ENCODE data around the gene PEX1.
A peak's percentile ranks its signal among the peaks of the same experiment; 100 is the strongest.

Gene PEX1

DNA sequence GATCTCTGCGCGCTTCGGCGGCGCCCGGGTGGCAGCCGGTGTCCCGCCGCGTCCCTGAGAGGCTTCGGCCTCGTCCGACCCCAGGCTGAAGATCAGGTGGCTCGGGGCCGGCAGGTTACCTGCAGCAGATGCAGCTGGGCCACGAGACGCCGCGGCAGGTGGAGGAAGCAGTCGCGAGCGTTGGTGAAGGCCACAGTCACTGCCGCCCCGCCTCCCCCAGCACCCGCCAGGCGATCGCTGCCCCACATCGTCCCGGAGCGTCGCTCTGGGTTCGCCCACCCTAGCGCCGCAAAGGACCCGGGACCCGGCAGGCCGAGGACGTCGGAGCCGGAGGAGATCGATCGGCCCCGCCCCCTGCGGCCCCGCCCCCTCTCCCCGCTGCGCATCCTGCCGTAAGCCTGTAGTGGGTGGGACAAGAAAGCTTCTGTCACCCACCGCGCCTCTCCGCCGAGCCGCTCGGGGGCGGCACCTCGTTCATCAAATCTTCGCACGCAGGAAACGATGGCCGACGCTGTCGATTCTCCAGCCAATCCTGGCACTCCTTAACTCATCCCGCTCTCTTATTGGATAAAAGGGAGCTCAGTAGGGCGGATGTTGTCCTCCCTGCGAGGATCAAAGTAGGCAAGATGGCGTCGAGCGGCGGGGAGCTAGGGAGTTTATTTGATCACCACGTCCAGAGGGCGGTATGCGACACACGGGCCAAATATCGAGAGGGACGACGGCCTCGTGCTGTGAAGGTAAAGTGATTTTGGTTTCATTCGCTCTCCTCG, at the start of gene PEX1, which contains the start of gene RBM48:
PEX1 (minus strand) TSS at position 333 of the 770 bp plus-strand sequence; CDS start at position 248, 85 bp downstream.
RBM48 (plus strand) TSS at position 608 of the 770 bp plus-strand sequence; CDS start at position 627, 19 bp downstream.
- Histone ChIP-seq H3K36me3 (ENCODE audit: control insufficient read depth, insufficient read depth, low read length, severe bottlenecking) (peaks cover 22% of the 10 kb centered on the region), H3K4me3 (ENCODE audit: low read length) (peak within 1 kb of the TSS; percentile 97), H3K4me1 (ENCODE audit: control insufficient read depth, insufficient read depth, low read length) (peaks cover 15% of the 10 kb centered on the region), H3K9me3 (ENCODE audit: control insufficient read depth, low read length) (no peaks in the 10 kb centered on the region), H3K27me3 (replicated peaks; ENCODE audit: control insufficient read depth, insufficient read depth, low read length) (no peaks in the 10 kb centered on the region), H3K9ac (ENCODE audit: low read length) (peak within 1 kb of the TSS; percentile 94)
- DNase-seq (ENCODE audit: low read depth), result peak; percentile 100

- no peak for DNase-seq (ENCODE audit: low read depth)
- Histone ChIP-seq H3K27me3 (replicated peaks; ENCODE audit: control insufficient read depth, insufficient read depth, low read length) (no peaks in the 10 kb centered on the region), H3K4me1 (ENCODE audit: control insufficient read depth, insufficient read depth, low read length) (peaks cover 4% of the 10 kb centered on the region), H3K9me3 (ENCODE audit: control insufficient read depth, low read length) (no peaks in the 10 kb centered on the region), H3K9ac (ENCODE audit: low read length) (no peak overlapping the region), H3K4me3 (ENCODE audit: low read length) (no peak overlapping the region), H3K36me3 (ENCODE audit: control insufficient read depth, insufficient read depth, low read length, severe bottlenecking) (peaks cover 92% of the 10 kb centered on the region)
Observed at GRCh38 chr7:92576296-92576695, 48.0 kb upstream of the PEX1 start.

GRCh38 chr7:92569137-92569536, 40.8 kb upstream of the PEX1 start:
- Histone ChIP-seq H3K9me3 (ENCODE audit: control insufficient read depth, low read length) (no peaks in the 10 kb centered on the region), H3K4me1 (ENCODE audit: control insufficient read depth, insufficient read depth, low read length) (peaks cover 9% of the 10 kb centered on the region), H3K36me3 (ENCODE audit: control insufficient read depth, insufficient read depth, low read length, severe bottlenecking) (peaks cover 85% of the 10 kb centered on the region), H3K27me3 (replicated peaks; ENCODE audit: control insufficient read depth, insufficient read depth, low read length) (no peaks in the 10 kb centered on the region), H3K4me3 (ENCODE audit: low read length) (no peak overlapping the region), H3K9ac (ENCODE audit: low read length) (no peak overlapping the region)
- no peak for DNase-seq (ENCODE audit: low read depth)

GRCh38 chr7:92567460-92567859, 39.1 kb upstream of the PEX1 start:
- peaks cover 86% of the 10 kb centered on the region for H3K36me3 ChIP-seq (ENCODE audit: control insufficient read depth, insufficient read depth, low read length, severe bottlenecking)

DNA sequence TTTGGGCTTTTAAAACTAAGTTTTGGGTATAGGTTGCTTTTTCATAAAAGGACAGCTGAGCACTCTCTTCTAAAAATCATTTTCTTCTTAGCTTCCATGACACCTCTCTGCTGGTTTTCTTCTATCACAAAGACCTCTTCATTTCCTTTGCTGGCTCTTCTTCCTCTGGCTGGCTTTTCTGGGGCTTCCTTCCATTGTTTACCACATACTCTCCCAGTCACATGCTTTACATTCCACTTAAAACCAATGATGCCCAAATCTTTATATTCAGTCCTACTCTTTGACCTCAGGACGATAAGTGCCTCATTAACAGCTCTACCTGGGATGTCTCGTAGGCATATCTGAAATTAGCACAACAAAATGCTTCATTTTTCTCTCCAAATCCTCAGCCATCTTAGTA, 35.0 kb upstream of the PEX1 start:
- H3K4me3 ChIP-seq (ENCODE audit: low read length), result no peak overlapping the region
- no peaks in the 10 kb centered on the region for H3K9me3 ChIP-seq (ENCODE audit: control insufficient read depth, low read length)
- H3K27me3 ChIP-seq (replicated peaks; ENCODE audit: control insufficient read depth, insufficient read depth, low read length), result no peaks in the 10 kb centered on the region
- no peak for DNase-seq (ENCODE audit: low read depth)
- H3K9ac ChIP-seq (ENCODE audit: low read length), result no peak overlapping the region
- H3K4me1 ChIP-seq (ENCODE audit: control insufficient read depth, insufficient read depth, low read length), result no peaks in the 10 kb centered on the region
- H3K36me3 ChIP-seq (ENCODE audit: control insufficient read depth, insufficient read depth, low read length, severe bottlenecking), result peaks cover 79% of the 10 kb centered on the region

More at GRCh38 chr7:92567460-92567859, 39.1 kb upstream of the PEX1 start:
- Histone ChIP-seq H3K9me3 (ENCODE audit: control insufficient read depth, low read length) (no peaks in the 10 kb centered on the region), H3K27me3 (replicated peaks; ENCODE audit: control insufficient read depth, insufficient read depth, low read length) (no peaks in the 10 kb centered on the region), H3K4me1 (ENCODE audit: control insufficient read depth, insufficient read depth, low read length) (peaks cover 9% of the 10 kb centered on the region), H3K4me3 (ENCODE audit: low read length) (no peak overlapping the region), H3K9ac (ENCODE audit: low read length) (no peak overlapping the region)
- no peak for DNase-seq (ENCODE audit: low read depth)

- H3K9me3 ChIP-seq (ENCODE audit: control insufficient read depth, low read length), result no peaks in the 10 kb centered on the region
- DNase-seq (ENCODE audit: low read depth), result no peak
Observed at GRCh38 chr7:92560602-92561001, 32.3 kb upstream of the PEX1 start.

GRCh38 chr7:92557808-92558362, 29.6 kb upstream of the PEX1 start:
- H3K4me3 ChIP-seq (ENCODE audit: low read length), result no peak overlapping the region
- H3K36me3 ChIP-seq (ENCODE audit: control insufficient read depth, insufficient read depth, low read length, severe bottlenecking), result peaks cover 32% of the 10 kb centered on the region
- DNase-seq (ENCODE audit: low read depth), result no peak
- H3K9me3 ChIP-seq (ENCODE audit: control insufficient read depth, low read length), result no peaks in the 10 kb centered on the region
- H3K4me1 ChIP-seq (ENCODE audit: control insufficient read depth, insufficient read depth, low read length), result no peaks in the 10 kb centered on the region
- H3K9ac ChIP-seq (ENCODE audit: low read length), result no peak overlapping the region
- no peaks in the 10 kb centered on the region for H3K27me3 ChIP-seq (replicated peaks; ENCODE audit: control insufficient read depth, insufficient read depth, low read length)

More at GRCh38 chr7:92560602-92561001, 32.3 kb upstream of the PEX1 start:
- H3K4me1 ChIP-seq (ENCODE audit: control insufficient read depth, insufficient read depth, low read length), result no peaks in the 10 kb centered on the region
- H3K9ac ChIP-seq (ENCODE audit: low read length), result no peak overlapping the region
- H3K4me3 ChIP-seq (ENCODE audit: low read length), result no peak overlapping the region
- H3K27me3 ChIP-seq (replicated peaks; ENCODE audit: control insufficient read depth, insufficient read depth, low read length), result no peaks in the 10 kb centered on the region
- H3K36me3 ChIP-seq (ENCODE audit: control insufficient read depth, insufficient read depth, low read length, severe bottlenecking), result peaks cover 56% of the 10 kb centered on the region

GRCh38 chr7:92557249-92557648, 28.9 kb upstream of the PEX1 start:
- DNase-seq (ENCODE audit: low read depth), result no peak
- no peaks in the 10 kb centered on the region for H3K4me1 ChIP-seq (ENCODE audit: control insufficient read depth, insufficient read depth, low read length)
- H3K9ac ChIP-seq (ENCODE audit: low read length), result no peak overlapping the region
- no peaks in the 10 kb centered on the region for H3K9me3 ChIP-seq (ENCODE audit: control insufficient read depth, low read length)
- peaks cover 26% of the 10 kb centered on the region for H3K36me3 ChIP-seq (ENCODE audit: control insufficient read depth, insufficient read depth, low read length, severe bottlenecking)
- no peaks in the 10 kb centered on the region for H3K27me3 ChIP-seq (replicated peaks; ENCODE audit: control insufficient read depth, insufficient read depth, low read length)
- H3K4me3 ChIP-seq (ENCODE audit: low read length), result no peak overlapping the region

DNA sequence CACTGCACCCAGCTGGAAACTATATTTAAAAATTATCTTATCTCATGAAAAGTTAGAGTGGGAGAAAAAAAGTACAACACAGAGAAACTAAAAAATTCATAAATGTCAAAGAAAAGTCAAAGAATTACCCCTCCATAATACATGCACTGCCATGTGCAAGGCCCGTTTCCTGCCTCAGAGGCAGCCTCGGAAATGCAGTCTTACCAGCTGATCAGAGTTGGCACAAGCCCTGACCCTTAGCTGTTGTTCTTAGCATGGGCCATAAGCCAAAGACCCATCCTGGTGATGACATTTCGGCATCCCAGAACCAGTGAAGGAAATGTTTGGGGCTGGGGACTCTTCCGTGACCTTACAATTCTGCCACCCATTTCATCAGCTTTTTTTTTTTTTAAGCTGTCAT, 21.9 kb upstream of the PEX1 start:
- Histone ChIP-seq H3K36me3 (ENCODE audit: control insufficient read depth, insufficient read depth, low read length, severe bottlenecking) (no peaks in the 10 kb centered on the region), H3K27me3 (replicated peaks; ENCODE audit: control insufficient read depth, insufficient read depth, low read length) (no peaks in the 10 kb centered on the region), H3K9me3 (ENCODE audit: control insufficient read depth, low read length) (peaks cover 6% of the 10 kb centered on the region), H3K4me3 (ENCODE audit: low read length) (no peak overlapping the region), H3K4me1 (ENCODE audit: control insufficient read depth, insufficient read depth, low read length) (peaks cover 26% of the 10 kb centered on the region), H3K9ac (ENCODE audit: low read length) (no peak overlapping the region)
- DNase-seq (ENCODE audit: low read depth), result no peak

DNA sequence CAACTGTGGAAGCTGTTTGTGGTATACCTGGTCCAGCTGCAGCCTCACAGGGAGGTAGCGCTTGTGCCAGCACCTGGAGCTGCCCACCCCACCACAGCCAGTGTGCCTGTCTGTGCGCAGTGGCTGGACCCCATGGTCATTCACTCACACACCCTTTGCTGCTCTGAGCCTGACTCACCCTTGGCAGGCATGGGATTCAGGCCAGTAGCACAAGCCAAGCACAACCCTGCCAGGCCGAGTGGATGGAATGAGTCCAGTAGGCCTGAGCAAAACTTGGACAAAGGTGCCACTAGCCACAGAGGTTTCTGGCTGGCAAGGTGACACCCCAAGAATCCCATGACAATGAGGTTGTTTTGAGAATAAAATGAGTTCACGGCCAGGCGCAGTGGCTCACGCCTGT, 19.3 kb upstream of the PEX1 start:
- Histone ChIP-seq H3K36me3 (ENCODE audit: control insufficient read depth, insufficient read depth, low read length, severe bottlenecking) (no peaks in the 10 kb centered on the region), H3K27me3 (replicated peaks; ENCODE audit: control insufficient read depth, insufficient read depth, low read length) (no peaks in the 10 kb centered on the region), H3K4me1 (ENCODE audit: control insufficient read depth, insufficient read depth, low read length) (peaks cover 26% of the 10 kb centered on the region), H3K4me3 (ENCODE audit: low read length) (no peak overlapping the region), H3K9me3 (ENCODE audit: control insufficient read depth, low read length) (peaks cover 6% of the 10 kb centered on the region), H3K9ac (ENCODE audit: low read length) (no peak overlapping the region)
- DNase-seq (ENCODE audit: low read depth), result no peak

- Histone ChIP-seq H3K4me1 (ENCODE audit: control insufficient read depth, insufficient read depth, low read length) (peaks cover 26% of the 10 kb centered on the region), H3K36me3 (ENCODE audit: control insufficient read depth, insufficient read depth, low read length, severe bottlenecking) (no peaks in the 10 kb centered on the region)
Observed at GRCh38 chr7:92546856-92547497, 18.7 kb upstream of the PEX1 start.

More at GRCh38 chr7:92546856-92547497, 18.7 kb upstream of the PEX1 start:
- Histone ChIP-seq H3K9ac (ENCODE audit: low read length) (no peak overlapping the region), H3K4me3 (ENCODE audit: low read length) (no peak overlapping the region), H3K9me3 (ENCODE audit: control insufficient read depth, low read length) (peaks cover 6% of the 10 kb centered on the region), H3K27me3 (replicated peaks; ENCODE audit: control insufficient read depth, insufficient read depth, low read length) (no peaks in the 10 kb centered on the region)
- no peak for DNase-seq (ENCODE audit: low read depth)
